PC-9 (cell line): ENCODE results near the gene IGF2BP1.

ENCODE experiments used
- CTCF ChIP-seq: fragments of 200-600 bp; sonication (generic); conservative IDR thresholded peaks from 2 replicates; pipeline ENCODE4 v1.6.1; 2017; ENCODE audit warnings: mixed run types, antibody characterized with exemption, mild to moderate bottlenecking, moderate library complexity
- EZH2 ChIP-seq: fragments of 200-600 bp; sonication (generic); IDR thresholded peaks from 2 replicates; pipeline ENCODE4 v1.8.0; 2017; ENCODE audit warnings: antibody characterized with exemption, low read depth

- TF ChIP-seq CTCF (no peak), EZH2 (no peak)
Observed at GRCh38 chr17:48997827-48998586, 822 bp downstream of the IGF2BP1 start.
